ENCODE results near the gene TMEM116. TPM values are rescaled to one million over a fixed set of nuclear protein-coding genes. Genes with fewer than 3 reads are reported as not detected.

TMEM116 gene
- total and polyA plus RNA-seq, 2 of the 4 experiments (the other 2 are of a cell fraction), result 5.5 to 8.4 TPM

GRCh38 chr12:111991535-111991934, 21.4 kb downstream of the TMEM116 start:
- no TSS peak for BruUV-seq (replicated peaks)
- H4K20me1 ChIP-seq (ENCODE audit: insufficient read depth, low read length), result no peaks in the 10 kb centered on the region
- no peaks in the 10 kb centered on the region for H3K4me1 ChIP-seq (ENCODE audit: control insufficient read depth, insufficient read depth, low read length)
- no peak overlapping the region for H2BK15ac ChIP-seq (ENCODE audit: low read depth, low read length)
- H3K79me1 ChIP-seq (ENCODE audit: low read depth in 1 of 2, low read length in 2 of 2), result no peaks in the 10 kb centered on the region
- dilution Hi-C loops (cut with HindIII; ENCODE audit: low sequenced_read_pairs, unreplicated experiment), result no loop called here
- no peak overlapping the region for H4K5ac ChIP-seq (ENCODE audit: low read depth, low read length)
- DNase-seq (no peak), ATAC-seq (ENCODE audit: low read depth) (no peak)
- no peaks in the 10 kb centered on the region for H3K36me3 ChIP-seq (ENCODE audit: control insufficient read depth, insufficient read depth, low read length)
- H3K27ac ChIP-seq (ENCODE audit: insufficient read depth, low read length), result no peak overlapping the region
- no peak overlapping the region for H2BK20ac ChIP-seq (ENCODE audit: low read depth, low read length)
- no peak overlapping the region for H2BK120ac ChIP-seq (ENCODE audit: low read depth, low read length)
- no peak overlapping the region for H3K14ac ChIP-seq (replicated peaks; ENCODE audit: low read depth, low read length)
- ChIA-PET POLR2A (ENCODE audit: unreplicated experiment) (no interaction called here), CTCF (no interaction called here)
- no peak overlapping the region for H4K8ac ChIP-seq (ENCODE audit: low read depth in 2 of 2, low read length in 2 of 2)
- no peak overlapping the region for H3K56ac ChIP-seq (ENCODE audit: extremely low read depth, insufficient read depth, low read length)
- WGBS, 2 experiments (ENCODE audit: extremely low coverage in 2 of 2, insufficient read length in 1 of 2), result no CpG with 5 or more reads among the region's 2 CpGs
- no peak overlapping the region for H2AK9ac ChIP-seq (replicated peaks; ENCODE audit: low read depth, low read length, poor library complexity)
- H3K4me3 ChIP-seq (ENCODE audit: insufficient read depth, low read depth, low read length), result no peak overlapping the region
- H3K9me3 ChIP-seq (ENCODE audit: control insufficient read depth, insufficient read depth, low read length), result no peaks in the 10 kb centered on the region
- no peak overlapping the region for H3K18ac ChIP-seq (ENCODE audit: low read depth, low read length)
- H3K9ac ChIP-seq (ENCODE audit: low read depth, low read length), result no peak overlapping the region
- no peak overlapping the region for H4K91ac ChIP-seq (ENCODE audit: insufficient read depth, low read depth, low read length)
- in situ Hi-C loops (cut with MboI; ENCODE audit: low sequenced_read_pairs), result no loop called here
- intact Hi-C loops (cut with micrococcal nuclease), result no loop called here
- no peak overlapping the region for H3K4me2 ChIP-seq (ENCODE audit: low read depth, low read length)
- H3K23ac ChIP-seq (ENCODE audit: low read depth, low read length), result no peak overlapping the region
- no peaks in the 10 kb centered on the region for H3K9me1 ChIP-seq (ENCODE audit: insufficient read depth, low read length)
- H3K4ac ChIP-seq (ENCODE audit: low read depth, low read length), result no peak overlapping the region
- TF ChIP-seq CHD1 (IDR thresholded peaks at IDR 0.05; ENCODE audit: low read depth, low read length) (no peak), BHLHE40 (IDR thresholded peaks at IDR 0.05; ENCODE audit: low read depth, low read length) (no peak), CEBPB (IDR thresholded peaks at IDR 0.05; ENCODE audit: low read depth, low read length) (no peak), CTCF (conservative IDR thresholded peaks at IDR 0.05; ENCODE audit: low read depth, low read length) (no peak), USF2 (IDR thresholded peaks at IDR 0.05; ENCODE audit: low read depth, low read length) (no peak)
- H2AK5ac ChIP-seq (ENCODE audit: low read depth, low read length), result no peak overlapping the region
- H2BK5ac ChIP-seq (ENCODE audit: low read depth, low read length, poor library complexity, severe bottlenecking), result no peak overlapping the region
- no peaks in the 10 kb centered on the region for H3K27me3 ChIP-seq (ENCODE audit: control insufficient read depth, insufficient read depth, low read length)
- H2AFZ ChIP-seq (replicated peaks; ENCODE audit: low read length, poor library complexity), result no peak overlapping the region
